Measurements from ENCODE around the gene ANXA2R.

Gene ANXA2R

GRCh38 chr5:43039471-43040286 lies 440 bp downstream of the ANXA2R start:
- DNase-seq (ENCODE audit: low read depth) = peak; percentile 89

GRCh38 chr5:43039152-43039470 lies 1.0 kb downstream of the ANXA2R start:
- no peaks in the 10 kb centered on the region for H3K27me3 ChIP-seq (replicated peaks; ENCODE audit: control insufficient read depth, insufficient read depth, low read length)

More at GRCh38 chr5:43039471-43040286, 440 bp downstream of the ANXA2R start:
- H3K9me3 ChIP-seq (ENCODE audit: control insufficient read depth, low read length) = no peaks in the 10 kb centered on the region
- H3K4me3 ChIP-seq (ENCODE audit: low read length) = peak overlapping the region; percentile 90
- H3K36me3 ChIP-seq (ENCODE audit: control insufficient read depth, insufficient read depth, low read length, severe bottlenecking) = no peaks in the 10 kb centered on the region
- no peaks in the 10 kb centered on the region for H3K27me3 ChIP-seq (replicated peaks; ENCODE audit: control insufficient read depth, insufficient read depth, low read length)
- H3K9ac ChIP-seq (ENCODE audit: low read length) = peak overlapping the region; percentile 84
- H3K4me1 ChIP-seq (ENCODE audit: control insufficient read depth, insufficient read depth, low read length) = peaks cover 27% of the 10 kb centered on the region

GRCh38 chr5:43038496-43038989 lies 1.6 kb downstream of the ANXA2R start:
- Histone ChIP-seq H3K4me3 (ENCODE audit: low read length) (peak overlapping the region; percentile 72), H3K9me3 (ENCODE audit: control insufficient read depth, low read length) (no peaks in the 10 kb centered on the region), H3K9ac (ENCODE audit: low read length) (peak overlapping the region; percentile 72), H3K27me3 (replicated peaks; ENCODE audit: control insufficient read depth, insufficient read depth, low read length) (no peaks in the 10 kb centered on the region), H3K36me3 (ENCODE audit: control insufficient read depth, insufficient read depth, low read length, severe bottlenecking) (no peaks in the 10 kb centered on the region), H3K4me1 (ENCODE audit: control insufficient read depth, insufficient read depth, low read length) (peaks cover 28% of the 10 kb centered on the region)
- DNase-seq (ENCODE audit: low read depth) = peak; percentile 43

More at GRCh38 chr5:43039152-43039470, 1.0 kb downstream of the ANXA2R start:
- Histone ChIP-seq H3K9ac (ENCODE audit: low read length) (peak overlapping the region; percentile 84), H3K4me1 (ENCODE audit: control insufficient read depth, insufficient read depth, low read length) (peaks cover 27% of the 10 kb centered on the region), H3K4me3 (ENCODE audit: low read length) (peak overlapping the region; percentile 90), H3K9me3 (ENCODE audit: control insufficient read depth, low read length) (no peaks in the 10 kb centered on the region), H3K36me3 (ENCODE audit: control insufficient read depth, insufficient read depth, low read length, severe bottlenecking) (no peaks in the 10 kb centered on the region)
- DNase-seq (ENCODE audit: low read depth) = no peak

- Histone ChIP-seq H3K4me1 (ENCODE audit: control insufficient read depth, insufficient read depth, low read length) (peaks cover 28% of the 10 kb centered on the region), H3K4me3 (ENCODE audit: low read length) (peak overlapping the region; percentile 72), H3K36me3 (ENCODE audit: control insufficient read depth, insufficient read depth, low read length, severe bottlenecking) (no peaks in the 10 kb centered on the region), H3K27me3 (replicated peaks; ENCODE audit: control insufficient read depth, insufficient read depth, low read length) (no peaks in the 10 kb centered on the region), H3K9me3 (ENCODE audit: control insufficient read depth, low read length) (no peaks in the 10 kb centered on the region), H3K9ac (ENCODE audit: low read length) (peak overlapping the region; percentile 72)
- peak; percentile 88 for DNase-seq (ENCODE audit: low read depth)
Measured at GRCh38 chr5:43037636-43038495, 2.3 kb downstream of the ANXA2R start.

- DNase-seq (ENCODE audit: low read depth) = peak; percentile 75
- H3K4me3 ChIP-seq (ENCODE audit: low read length) = peak overlapping the region; percentile 72
- no peaks in the 10 kb centered on the region for H3K36me3 ChIP-seq (ENCODE audit: control insufficient read depth, insufficient read depth, low read length, severe bottlenecking)
- H3K27me3 ChIP-seq (replicated peaks; ENCODE audit: control insufficient read depth, insufficient read depth, low read length) = no peaks in the 10 kb centered on the region
- no peaks in the 10 kb centered on the region for H3K9me3 ChIP-seq (ENCODE audit: control insufficient read depth, low read length)
- H3K4me1 ChIP-seq (ENCODE audit: control insufficient read depth, insufficient read depth, low read length) = peaks cover 28% of the 10 kb centered on the region
- peak overlapping the region; percentile 72 for H3K9ac ChIP-seq (ENCODE audit: low read length)
Measured at GRCh38 chr5:43036856-43037635, 3.1 kb downstream of the ANXA2R start.

GRCh38 chr5:43036409-43036808 lies 3.7 kb downstream of the ANXA2R start:
- Histone ChIP-seq H3K36me3 (ENCODE audit: control insufficient read depth, insufficient read depth, low read length, severe bottlenecking) (no peaks in the 10 kb centered on the region), H3K9me3 (ENCODE audit: control insufficient read depth, low read length) (no peaks in the 10 kb centered on the region), H3K4me1 (ENCODE audit: control insufficient read depth, insufficient read depth, low read length) (peaks cover 28% of the 10 kb centered on the region), H3K9ac (ENCODE audit: low read length) (no peak overlapping the region), H3K4me3 (ENCODE audit: low read length) (no peak overlapping the region), H3K27me3 (replicated peaks; ENCODE audit: control insufficient read depth, insufficient read depth, low read length) (no peaks in the 10 kb centered on the region)
- no peak for DNase-seq (ENCODE audit: low read depth)

- Histone ChIP-seq H3K4me1 (ENCODE audit: control insufficient read depth, insufficient read depth, low read length) (peaks cover 34% of the 10 kb centered on the region), H3K36me3 (ENCODE audit: control insufficient read depth, insufficient read depth, low read length, severe bottlenecking) (no peaks in the 10 kb centered on the region), H3K9me3 (ENCODE audit: control insufficient read depth, low read length) (no peaks in the 10 kb centered on the region), H3K27me3 (replicated peaks; ENCODE audit: control insufficient read depth, insufficient read depth, low read length) (no peaks in the 10 kb centered on the region), H3K4me3 (ENCODE audit: low read length) (peak overlapping the region; percentile 50), H3K9ac (ENCODE audit: low read length) (peak overlapping the region; percentile 21)
- peak; percentile 57 for DNase-seq (ENCODE audit: low read depth)
Measured at GRCh38 chr5:43034591-43034968, 5.5 kb downstream of the ANXA2R start.

GRCh38 chr5:43033841-43034590 lies 6.1 kb downstream of the ANXA2R start:
- Histone ChIP-seq H3K27me3 (replicated peaks; ENCODE audit: control insufficient read depth, insufficient read depth, low read length) (no peaks in the 10 kb centered on the region), H3K4me3 (ENCODE audit: low read length) (peak overlapping the region; percentile 50)
- peak; percentile 51 for DNase-seq (ENCODE audit: low read depth)

GRCh38 chr5:43027054-43027785 lies 12.9 kb downstream of the ANXA2R start:
- Histone ChIP-seq H3K4me3 (ENCODE audit: low read length) (no peak overlapping the region), H3K9me3 (ENCODE audit: control insufficient read depth, low read length) (no peaks in the 10 kb centered on the region), H3K36me3 (ENCODE audit: control insufficient read depth, insufficient read depth, low read length, severe bottlenecking) (no peaks in the 10 kb centered on the region), H3K27me3 (replicated peaks; ENCODE audit: control insufficient read depth, insufficient read depth, low read length) (no peaks in the 10 kb centered on the region), H3K9ac (ENCODE audit: low read length) (no peak overlapping the region), H3K4me1 (ENCODE audit: control insufficient read depth, insufficient read depth, low read length) (peaks cover 20% of the 10 kb centered on the region)
- DNase-seq (ENCODE audit: low read depth) = no peak

More at GRCh38 chr5:43033841-43034590, 6.1 kb downstream of the ANXA2R start:
- H3K4me1 ChIP-seq (ENCODE audit: control insufficient read depth, insufficient read depth, low read length) = peaks cover 34% of the 10 kb centered on the region
- H3K9me3 ChIP-seq (ENCODE audit: control insufficient read depth, low read length) = no peaks in the 10 kb centered on the region
- H3K9ac ChIP-seq (ENCODE audit: low read length) = peak overlapping the region; percentile 21
- no peaks in the 10 kb centered on the region for H3K36me3 ChIP-seq (ENCODE audit: control insufficient read depth, insufficient read depth, low read length, severe bottlenecking)
